HG03108 (cell line): Measurements from ENCODE around the gene PWWP2A.
"Not testable (repeated sequence)": the region's sequence is repeated elsewhere in the genome, so short reads cannot be mapped to it uniquely, and the experiment has no call there.

Experiments used
- ATAC-seq: cut with Tn5 transposase; IDR thresholded peaks from one replicate; pipeline ENCODE4 v1.9.1; 2021; ENCODE audit warnings: moderate library complexity; ENCODE audit not compliant: unreplicated experiment

PWWP2A gene

GRCh38 chr5:160119142-160119904 is at the start of gene PWWP2A:
Gene PWWP2A, minus strand, starts transcription at chr5:160119450. Its CDS starts 62 bp downstream, at chr5:160119388.
- ATAC-seq: peak; percentile 93

GRCh38 chr5:160167624-160168165 is 48.4 kb upstream of the PWWP2A start:
- ATAC-seq: no peak

- ATAC-seq: no peak
Observed at GRCh38 chr5:160166973-160167623, 47.8 kb upstream of the PWWP2A start.

- ATAC-seq: no peak
Observed at GRCh38 chr5:160166069-160166972, 47.1 kb upstream of the PWWP2A start.

- no peak for ATAC-seq
Observed at GRCh38 chr5:160165137-160166068, 46.2 kb upstream of the PWWP2A start.

- no peak for ATAC-seq
Observed at GRCh38 chr5:160162910-160163309, 43.7 kb upstream of the PWWP2A start.

- no peak for ATAC-seq
Observed at GRCh38 chr5:160161626-160162025, 42.4 kb upstream of the PWWP2A start.

GRCh38 chr5:160160875-160161274 is 41.6 kb upstream of the PWWP2A start:
- ATAC-seq: not testable (repeated sequence)

GRCh38 chr5:160159991-160160792 is 40.9 kb upstream of the PWWP2A start:
- ATAC-seq: peak; percentile 78

GRCh38 chr5:160158087-160158486 is 38.8 kb upstream of the PWWP2A start:
- ATAC-seq: no peak

GRCh38 chr5:160155017-160155750 is 35.9 kb upstream of the PWWP2A start:
- ATAC-seq: no peak

- ATAC-seq: no peak
Observed at GRCh38 chr5:160152901-160153300, 33.7 kb upstream of the PWWP2A start.

GRCh38 chr5:160152287-160152686 is 33.0 kb upstream of the PWWP2A start:
- no peak for ATAC-seq

GRCh38 chr5:160151017-160151416 is 31.8 kb upstream of the PWWP2A start:
- no peak for ATAC-seq

GRCh38 chr5:160150381-160150780 is 31.1 kb upstream of the PWWP2A start:
- no peak for ATAC-seq

GRCh38 chr5:160144436-160144835 is 25.2 kb upstream of the PWWP2A start:
- not testable (repeated sequence) for ATAC-seq

- ATAC-seq: no peak
Observed at GRCh38 chr5:160134332-160134731, 15.1 kb upstream of the PWWP2A start.

- no peak for ATAC-seq
Observed at GRCh38 chr5:160133918-160134304, 14.7 kb upstream of the PWWP2A start.
